Transverse colon (tissue), 4 donors: ENCODE measurements around the gene OR6S1. TPM values are rescaled to one million over a fixed set of nuclear protein-coding genes. Genes with fewer than 3 reads are reported as not detected.

ENCODE experiments used
- DNase-seq: peaks from one replicate; pipeline ENCODE4 v3.0.0-alpha.2; 2019
- H3K27ac ChIP-seq, 4 donors: fragments of 200-600 bp; sonication (generic); 2 replicates each; pipeline ENCODE4 v1.5.1; 2016 to 2018; ENCODE audit warnings: inconsistent platforms in 4 of 4
- H3K27me3 ChIP-seq: fragments of 200-600 bp; sonication (generic); 2 replicates; pipeline ENCODE4 v1.5.1; 2017; ENCODE audit warnings: inconsistent platforms
- H3K36me3 ChIP-seq, 4 donors: fragments of 200-600 bp; sonication (generic); 2 replicates each; pipeline ENCODE4 v1.5.1; 2017 to 2019; ENCODE audit warnings: inconsistent platforms in 4 of 4
- H3K4me1 ChIP-seq, 4 donors: fragments of 200-600 bp; sonication (generic); 2 replicates each; pipeline ENCODE4 v1.5.1; 2017 to 2020; ENCODE audit warnings: inconsistent platforms in 4 of 4
- H3K4me3 ChIP-seq, 4 donors: fragments of 200-600 bp; sonication (generic); 1 replicate in 1 of 4; 2 replicates in 3 of 4; pipeline versions ENCODE4 v1.5.1 to v1.6.1; 2017 to 2019; ENCODE audit warnings: inconsistent platforms in 4 of 4
- H3K9me3 ChIP-seq, 2 donors: fragments of 200-600 bp; sonication (generic); 2 replicates each; pipeline ENCODE4 v1.5.1; 2017 to 2019; ENCODE audit warnings: inconsistent platforms in 2 of 2
- CTCF ChIP-seq, 5 experiments: fragments of 200-600 bp in 3 of 5; fragments of 450-650 bp in 2 of 5; sonication (generic) in 3 of 5; IDR thresholded peaks; 1 replicate in 2 of 5; 2 replicates in 3 of 5; pipeline ENCODE4 v1.5.1; 2016 to 2017; ENCODE audit warnings: antibody characterized with exemption in 5 of 5, inconsistent platforms in 3 of 5, mild to moderate bottlenecking in 2 of 5, moderate library complexity in 1 of 5
- EP300 ChIP-seq: sonication (generic); formaldehyde crosslinking; IDR thresholded peaks from one replicate; pipeline ENCODE4 v1.6.1; 2017; ENCODE audit warnings: antibody characterized with exemption, low read depth
- POLR2A ChIP-seq: fragments of 450-650 bp; IDR thresholded peaks from one replicate; pipeline ENCODE4 v1.6.1; 2016; ENCODE audit warnings: antibody characterized with exemption, mild to moderate bottlenecking, moderate library complexity
- POLR2AphosphoS5 ChIP-seq, 3 donors: sonication (generic); formaldehyde crosslinking; IDR thresholded peaks; one replicate each; pipeline ENCODE4 v1.6.1; 2016; ENCODE audit warnings: antibody characterized with exemption in 3 of 3
- WGBS, 2 donors: methylation state at CpG; one replicate each; pipeline ENCODE4 v1.1.5; 2018; ENCODE audit warnings: low coverage in 1 of 2; 5-methylcytosine and 5-hydroxymethylcytosine counted together
- in situ Hi-C, 4 donors: fragments of 200-750 bp; cut with MboI; loops; one replicate each; pipeline versions ENCODE4 v1.15.0 to v1.15.1; 2017; ENCODE audit warnings: low sequenced_read_pairs in 3 of 4, low pct_ligation_motif_present in 1 of 4, low pct_unique_long_range_greater_than_20kb in 1 of 4
- intact Hi-C: fragments of 100-400 bp; cut with DNase I; formaldehyde crosslinking; loops from one replicate; pipeline ENCODE4 v1.15.1; 2023; ENCODE audit warnings: low total_unique reads
- total RNA-seq, 4 donors: library from RNA; depleted of rRNA; stranded (reverse); fragments of >200 nt; gene quantifications; one replicate each; pipeline ENCODE4 v1.1.0, GENCODE V29; 2016

The OR6S1 gene
- total RNA-seq, 4 donors from 2014 or later: not detected

- no peaks in the 10 kb centered on the region for H3K27me3 ChIP-seq
- WGBS, 2 donors: 70 to 86% methylated on average over 4 to 7 of the region's 7 CpGs
- H3K4me1 ChIP-seq: peaks cover 0 to 16% (median 4%) of the 10 kb centered on the region in 4 donors
- no peaks in the 10 kb centered on the region for H3K36me3 ChIP-seq
- H3K9me3 ChIP-seq: no peaks in the 10 kb centered on the region
- TF ChIP-seq POLR2A (no peak), EP300 (no peak), CTCF (IDR thresholded peaks at IDR 0.05) (no peak), POLR2AphosphoS5 (IDR thresholded peaks at IDR 0.05) (no peak)
- intact Hi-C loops: no loop called here
- no peak for DNase-seq
- in situ Hi-C loops: loop anchor here in 3 of 4 donors (10.0 to 25.0 kb wide), 2 partner anchors 196 to 284 kb away; partner anchors contain the start of gene TEP1 (in 1 of the 3)
- no peak overlapping the region for H3K4me3 ChIP-seq
- no peak overlapping the region for H3K27ac ChIP-seq
These were observed 32.9 kb downstream of the OR6S1 start for GRCh38 chr14:20608383-20609110.

DNA sequence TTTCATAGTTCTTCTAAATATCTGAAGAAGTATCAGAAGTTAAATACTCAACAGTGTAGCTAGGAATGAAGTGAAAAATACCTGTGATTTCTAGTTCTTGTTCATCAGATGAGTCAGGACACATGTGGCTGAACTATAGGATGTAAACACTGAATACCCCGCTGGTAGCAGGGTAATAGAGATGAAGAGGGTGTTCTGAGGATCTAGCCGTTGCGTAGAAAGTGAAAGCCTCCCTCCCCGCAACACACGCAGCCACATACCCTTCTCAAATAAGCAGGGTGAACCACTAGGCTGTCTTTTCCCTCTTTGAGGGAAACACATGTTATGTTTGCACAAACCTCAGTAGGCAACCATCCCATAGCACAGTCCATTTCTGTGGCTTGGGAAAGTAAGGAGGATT, 33.9 kb downstream of the OR6S1 start:
- in situ Hi-C loops: loop anchor here in 3 of 4 donors (10.0 to 25.0 kb wide), 2 partner anchors 195 to 283 kb away; partner anchors contain the start of gene TEP1 (in 1 of the 3)
- no peak overlapping the region for H3K27ac ChIP-seq
- H3K36me3 ChIP-seq: no peaks in the 10 kb centered on the region
- TF ChIP-seq EP300: no peak
- no peak for TF ChIP-seq POLR2AphosphoS5 (IDR thresholded peaks at IDR 0.05)
- no peak for TF ChIP-seq POLR2A
- TF ChIP-seq CTCF (IDR thresholded peaks at IDR 0.05): no peak
- WGBS, 2 donors: 60 to 70% methylated on average over 2 to 5 of the region's 5 CpGs
- H3K27me3 ChIP-seq: no peaks in the 10 kb centered on the region
- intact Hi-C loops: no loop called here
- H3K9me3 ChIP-seq: no peaks in the 10 kb centered on the region
- H3K4me3 ChIP-seq: no peak overlapping the region
- H3K4me1 ChIP-seq: peaks cover 0 to 10% (median 4%) of the 10 kb centered on the region in 4 donors
- DNase-seq: no peak

- WGBS, 2 donors: 51 to 80% methylated on average over 1 to 2 of the region's 2 CpGs
These were observed 34.6 kb downstream of the OR6S1 start for GRCh38 chr14:20606902-20607242.

More at GRCh38 chr14:20606902-20607242, 34.6 kb downstream of the OR6S1 start:
- in situ Hi-C loops (loop anchor here in 3 of 4 donors (10.0 to 25.0 kb wide), 2 partner anchors 195 to 282 kb away; partner anchors contain the start of gene TEP1 (in 1 of the 3)), intact Hi-C loops (no loop called here)
- H3K9me3 ChIP-seq: no peaks in the 10 kb centered on the region
- no peak overlapping the region for H3K4me3 ChIP-seq
- H3K36me3 ChIP-seq: no peaks in the 10 kb centered on the region
- H3K27ac ChIP-seq: no peak overlapping the region
- H3K27me3 ChIP-seq: no peaks in the 10 kb centered on the region
- no peak for TF ChIP-seq CTCF (IDR thresholded peaks at IDR 0.05)
- no peak for TF ChIP-seq POLR2A
- TF ChIP-seq EP300: no peak
- TF ChIP-seq POLR2AphosphoS5 (IDR thresholded peaks at IDR 0.05): no peak
- DNase-seq: no peak
- H3K4me1 ChIP-seq: peaks cover 0 to 10% (median 4%) of the 10 kb centered on the region in 4 donors
